A172 (cell line): Measurements from ENCODE around the gene KRT33A. TPM values are rescaled to one million over a fixed set of nuclear protein-coding genes. Genes with fewer than 3 reads are reported as not detected.

Experiments
- DNase-seq: peaks from one replicate; pipeline ENCODE4 v3.0.0-alpha.2; 2015; ENCODE audit warnings: low spot score
- total RNA-seq: library from RNA; depleted of rRNA; stranded (reverse); fragments of >200 nt; shearing (Covaris generic); gene quantifications from 2 replicates; pipeline ENCODE4 v1.2.3, GENCODE V29; 2014; rRNA removed

The KRT33A gene
- total RNA-seq, 1 experiment from 2014 or later, result not detected

DNA sequence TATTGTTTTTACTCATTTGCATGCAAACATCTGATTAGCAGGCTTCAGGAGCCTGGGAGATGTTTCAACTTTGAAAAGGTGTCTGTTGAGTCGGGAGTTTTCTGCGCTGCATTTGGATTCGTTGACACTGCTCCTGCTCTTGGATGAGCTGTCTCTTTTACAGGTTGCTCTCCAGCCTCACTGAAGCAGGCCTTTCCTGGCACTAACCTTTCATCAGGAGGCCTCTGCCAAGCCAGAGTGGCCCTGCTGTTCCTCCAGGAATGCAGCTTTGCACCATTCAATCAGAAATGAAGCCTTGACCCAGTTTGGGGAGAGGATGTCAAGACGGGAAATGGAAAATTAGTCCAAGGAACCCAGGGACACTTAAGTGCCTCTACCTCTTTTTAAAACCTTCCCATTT lies 47.6 kb downstream of the KRT33A start:
- no peak for DNase-seq

DNA sequence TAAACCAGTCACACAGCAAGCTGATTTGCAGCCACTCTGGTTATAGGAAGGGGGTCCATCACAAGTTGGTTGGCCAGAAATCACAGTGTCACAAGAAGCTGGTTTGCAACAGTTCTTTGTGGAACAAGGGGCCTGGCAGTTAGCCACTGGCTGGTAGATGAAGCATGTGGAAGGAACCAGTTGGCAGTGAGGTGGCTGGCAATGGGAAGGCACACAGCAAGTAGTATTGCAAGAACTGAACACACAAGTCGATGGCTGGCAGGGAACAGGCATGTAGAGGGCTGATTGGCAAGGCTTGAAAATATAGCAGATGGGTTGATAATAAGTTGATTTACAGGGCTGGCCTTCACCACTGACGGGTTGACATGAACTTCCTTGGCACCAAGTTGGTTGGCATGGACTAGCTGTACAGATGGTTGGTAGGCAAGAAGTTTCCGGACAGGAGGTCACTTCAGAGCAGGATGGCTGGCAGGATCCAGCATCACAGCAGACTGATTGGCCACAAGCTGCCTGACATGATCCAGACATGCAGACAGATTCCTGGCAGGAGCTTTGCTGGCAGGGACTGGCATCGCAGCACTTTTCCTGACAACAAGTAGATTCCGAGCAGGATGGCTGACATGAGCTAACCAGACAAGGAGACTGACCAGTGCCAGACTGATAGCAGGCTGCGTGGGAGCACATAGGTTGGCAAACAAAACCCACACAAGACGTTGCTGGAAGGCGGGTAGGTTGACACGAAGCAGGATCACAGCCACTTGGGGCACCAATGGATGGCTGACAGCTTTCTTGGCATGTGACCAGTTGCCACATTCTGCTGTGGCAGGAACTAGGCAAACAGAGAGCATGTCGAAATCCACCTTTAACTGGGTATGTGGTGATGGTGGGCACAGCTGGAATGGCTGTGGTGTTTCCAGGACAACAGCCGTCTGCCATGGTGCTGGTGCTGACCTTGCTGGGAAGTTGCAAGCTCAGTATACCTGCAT lies 48.4 kb downstream of the KRT33A start, which contains the start of gene KRTAP29-1:
TSS of gene KRTAP29-1 (minus strand) at position 936 of the 986 bp plus-strand sequence. CDS start at position 936, 0 bp downstream.
- DNase-seq, result no peak

DNA sequence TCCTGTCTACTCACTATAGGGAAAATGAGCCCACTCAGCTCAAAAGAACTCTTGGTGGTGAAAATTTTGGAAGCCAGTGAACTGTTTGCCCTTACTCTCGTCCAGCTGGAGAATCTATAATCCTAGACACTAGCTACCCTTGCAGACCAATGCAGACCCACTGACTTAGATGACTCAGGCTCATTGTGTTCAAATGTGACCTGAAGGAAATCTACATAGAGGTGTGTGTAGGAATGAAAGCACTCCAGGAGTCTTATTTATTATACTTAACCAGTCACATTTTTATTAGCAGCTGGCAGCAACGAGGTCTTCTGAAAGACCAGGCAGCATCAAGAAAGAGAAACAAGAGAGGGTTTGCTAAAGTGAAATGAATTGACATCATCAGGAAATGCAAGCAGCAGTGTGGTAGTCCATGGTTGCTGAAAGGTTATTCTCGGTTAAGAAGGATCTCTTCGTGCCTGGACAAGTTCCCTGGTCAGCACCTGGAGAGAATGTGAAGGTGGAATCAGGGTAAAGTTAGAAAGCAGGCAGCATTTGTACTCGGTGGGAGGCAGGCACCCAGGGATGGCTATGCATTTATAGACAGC lies 49.3 kb downstream of the KRT33A start:
- no peak for DNase-seq

DNA sequence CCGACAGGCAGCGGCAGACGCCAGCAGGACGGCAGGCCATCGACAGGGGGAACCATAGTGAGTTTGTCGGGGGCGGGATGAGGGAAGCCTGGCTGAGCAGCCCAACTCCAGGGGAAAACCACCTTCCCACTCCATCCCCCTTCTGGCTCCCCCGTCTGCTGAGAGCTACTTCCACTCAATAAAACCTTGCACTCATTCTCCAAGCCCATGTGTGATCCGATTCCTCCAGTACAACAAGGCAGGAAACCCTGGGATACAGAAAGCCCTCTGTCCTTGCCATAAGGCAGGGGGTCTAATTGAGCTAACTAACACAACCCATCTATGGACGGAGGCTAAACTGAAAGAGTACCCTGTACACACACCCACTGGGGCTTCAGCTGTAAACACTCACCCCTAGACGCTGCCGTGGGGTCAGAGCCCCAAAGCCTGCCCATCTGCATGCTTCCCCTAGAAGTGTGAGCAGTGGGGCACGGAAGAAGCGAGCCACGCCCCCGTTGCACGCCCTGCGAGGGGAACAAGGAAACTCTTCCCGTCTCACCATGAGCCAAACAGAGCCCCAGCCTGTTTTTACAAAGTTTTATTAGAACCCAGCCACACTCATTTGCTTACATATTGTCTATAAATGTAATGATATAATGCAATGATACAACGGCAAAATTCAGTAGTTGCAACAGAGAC lies 52.0 kb downstream of the KRT33A start:
- DNase-seq, result no peak

DNA sequence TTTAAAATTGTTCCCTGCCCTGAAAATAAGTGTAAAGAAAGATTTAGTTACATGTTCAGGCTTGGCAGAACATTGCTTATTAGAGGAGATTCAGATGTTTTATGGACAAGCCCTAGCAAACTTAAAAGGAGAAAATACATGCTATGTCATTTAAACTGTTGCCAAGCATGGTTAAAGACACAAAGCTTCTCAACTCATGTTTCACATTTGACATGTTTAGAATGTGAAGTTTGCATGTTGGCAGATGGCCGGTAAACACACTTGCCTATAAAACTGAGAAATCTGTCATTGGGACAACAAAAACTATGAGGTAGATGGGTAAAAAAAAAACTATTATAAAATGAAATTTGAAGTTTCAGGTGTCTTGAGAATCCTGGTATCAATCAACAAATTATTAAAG lies 53.8 kb downstream of the KRT33A start:
- no peak for DNase-seq

Other genes starting within 250 kb of the KRT33A start
- not detected in 2 replicates for gene KRTAP4-16, start 248.6 kb downstream of the KRT33A start, total RNA-seq
- gene KRTAP4-9, start 245.4 kb downstream of the KRT33A start, total RNA-seq, result 0.22 TPM in 1 of 2 replicates, not detected in the other
- not detected in 2 replicates for gene KRTAP4-11, start 232.5 kb downstream of the KRT33A start, total RNA-seq
- not detected in 2 replicates for gene KRTAP4-12, start 226.6 kb downstream of the KRT33A start, total RNA-seq
- not detected in 2 replicates for gene KRTAP4-6, start 210.3 kb downstream of the KRT33A start, total RNA-seq
- gene KRTAP4-5, start 201.0 kb downstream of the KRT33A start, total RNA-seq, result not detected in 2 replicates
- not detected in 2 replicates for gene KRTAP4-4, start 190.1 kb downstream of the KRT33A start, total RNA-seq
- not detected in 2 replicates for gene KRTAP4-3, start 182.6 kb downstream of the KRT33A start, total RNA-seq
- not detected in 2 replicates for gene KRTAP4-2, start 172.6 kb downstream of the KRT33A start, total RNA-seq
- 0.26 TPM in 1 of 2 replicates, not detected in the other for gene KRTAP4-1, start 165.9 kb downstream of the KRT33A start, total RNA-seq
- not detected in 2 replicates for gene KRTAP9-1, start 160.9 kb downstream of the KRT33A start, total RNA-seq
- not detected in 2 replicates for gene KRTAP9-2, start 124.2 kb downstream of the KRT33A start, total RNA-seq
- gene KRTAP9-3, start 118.4 kb downstream of the KRT33A start, total RNA-seq, result not detected in 2 replicates
- gene KRTAP9-8, start 112.8 kb downstream of the KRT33A start, total RNA-seq, result not detected in 2 replicates
- gene KRTAP9-4, start 101.1 kb downstream of the KRT33A start, total RNA-seq, result not detected in 2 replicates
- gene KRTAP9-9, start 95.4 kb downstream of the KRT33A start, total RNA-seq, result not detected in 2 replicates
- gene KRTAP9-6, start 85.5 kb downstream of the KRT33A start, total RNA-seq, result not detected in 2 replicates
- not detected in 2 replicates for gene KRTAP9-7, start 75.1 kb downstream of the KRT33A start, total RNA-seq
- gene KRTAP29-1, start 48.0 kb downstream of the KRT33A start, total RNA-seq, result 0.16 TPM in 1 of 2 replicates, not detected in the other
- not detected in 2 replicates for gene KRTAP16-1, start 41.5 kb downstream of the KRT33A start, total RNA-seq
- gene KRTAP17-1, start 35.1 kb downstream of the KRT33A start, total RNA-seq, result not detected in 2 replicates
- not detected in 2 replicates for gene KRT33B, start 19.0 kb upstream of the KRT33A start, total RNA-seq
- 0.31 and 1.1 TPM in 2 replicates for gene KRT34, start 31.5 kb upstream of the KRT33A start, total RNA-seq
- gene KRT31, start 46.8 kb upstream of the KRT33A start, total RNA-seq, result not detected in 2 replicates
- gene KRT37, start 73.8 kb upstream of the KRT33A start, total RNA-seq, result not detected in 2 replicates
- gene KRT38, start 90.2 kb upstream of the KRT33A start, total RNA-seq, result not detected in 2 replicates
- gene KRT32, start 116.6 kb upstream of the KRT33A start, total RNA-seq, result 0.12 TPM in 1 of 2 replicates, not detected in the other
- not detected in 2 replicates for gene KRT35, start 130.3 kb upstream of the KRT33A start, total RNA-seq
- 0.05 TPM in 1 of 2 replicates, not detected in the other for gene KRT36, start 139.1 kb upstream of the KRT33A start, total RNA-seq
- 2.7 and 2.8 TPM in 2 replicates for gene KRT13, start 154.8 kb upstream of the KRT33A start, total RNA-seq
- 29.8 and 31.9 TPM in 2 replicates for gene KRT15, start 168.1 kb upstream of the KRT33A start, total RNA-seq
- gene KRT19, start 177.5 kb upstream of the KRT33A start, total RNA-seq, result 8.5 and 11.5 TPM in 2 replicates
- not detected in 2 replicates for gene KRT9, start 221.2 kb upstream of the KRT33A start, total RNA-seq
- not detected in 2 replicates for gene KRT14, start 236.1 kb upstream of the KRT33A start, total RNA-seq